Measurements from ENCODE around the gene SEMA3C. TPM values are rescaled to one million over a fixed set of nuclear protein-coding genes. Genes with fewer than 3 reads are reported as not detected.

The SEMA3C gene
- total and polyA plus RNA-seq, 2 donors (not counting 1 experiment from before 2014, with no cell fraction given), result 0.06 TPM; not detected in 1

- intact Hi-C loops (cut with micrococcal nuclease), result no loop called here
- no peaks in the 10 kb centered on the region for H3K79me2 ChIP-seq (ENCODE audit: control insufficient read depth, insufficient read depth, low read length)
- no peaks in the 10 kb centered on the region for H3K36me3 ChIP-seq (replicated peaks in 1 of 2; ENCODE audit: control extremely low read depth in 1 of 2, control insufficient read depth in 1 of 2, extremely low read depth in 1 of 2, insufficient read depth in 2 of 2, low read length in 1 of 2)
- H3K4me3 ChIP-seq (ENCODE audit: control extremely low read depth in 1 of 5, extremely low read depth in 1 of 5, insufficient read depth in 1 of 5, low read depth in 2 of 5, low read length in 4 of 5), result no peak overlapping the region
- ATAC-seq (ENCODE audit: low read depth), result no peak
- H3K4me1 Mint-ChIP-seq, result no peaks in the 10 kb centered on the region
- TF ChIP-seq EZH2 (IDR thresholded peaks at IDR 0.05; ENCODE audit: borderline replicate concordance, insufficient read depth, low read depth, low read length, poor library complexity, severe bottlenecking), result no peak
- TF ChIP-seq, protein P1, sequence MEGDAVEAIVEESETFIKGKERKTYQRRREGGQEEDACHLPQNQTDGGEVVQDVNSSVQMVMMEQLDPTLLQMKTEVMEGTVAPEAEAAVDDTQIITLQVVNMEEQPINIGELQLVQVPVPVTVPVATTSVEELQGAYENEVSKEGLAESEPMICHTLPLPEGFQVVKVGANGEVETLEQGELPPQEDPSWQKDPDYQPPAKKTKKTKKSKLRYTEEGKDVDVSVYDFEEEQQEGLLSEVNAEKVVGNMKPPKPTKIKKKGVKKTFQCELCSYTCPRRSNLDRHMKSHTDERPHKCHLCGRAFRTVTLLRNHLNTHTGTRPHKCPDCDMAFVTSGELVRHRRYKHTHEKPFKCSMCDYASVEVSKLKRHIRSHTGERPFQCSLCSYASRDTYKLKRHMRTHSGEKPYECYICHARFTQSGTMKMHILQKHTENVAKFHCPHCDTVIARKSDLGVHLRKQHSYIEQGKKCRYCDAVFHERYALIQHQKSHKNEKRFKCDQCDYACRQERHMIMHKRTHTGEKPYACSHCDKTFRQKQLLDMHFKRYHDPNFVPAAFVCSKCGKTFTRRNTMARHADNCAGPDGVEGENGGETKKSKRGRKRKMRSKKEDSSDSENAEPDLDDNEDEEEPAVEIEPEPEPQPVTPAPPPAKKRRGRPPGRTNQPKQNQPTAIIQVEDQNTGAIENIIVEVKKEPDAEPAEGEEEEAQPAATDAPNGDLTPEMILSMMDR (IDR thresholded peaks at IDR 0.05), result no peak
- no peak overlapping the region for H3K27ac Mint-ChIP-seq
- no peak overlapping the region for H3K4me2 ChIP-seq (replicated peaks; ENCODE audit: low read depth, low read length, poor library complexity, severe bottlenecking)
- no CpG with 5 or more reads among the region's 2 CpGs for WGBS (ENCODE audit: insufficient coverage)
- no peaks in the 10 kb centered on the region for H3K9me3 ChIP-seq (ENCODE audit: control extremely low read depth in 1 of 3, control insufficient read depth in 2 of 3, insufficient read depth in 1 of 3, low read length in 2 of 3)
- H2AFZ ChIP-seq (ENCODE audit: insufficient read depth, low read depth, low read length, poor library complexity, severe bottlenecking), result no peak overlapping the region
- POLR2A ChIA-PET, result no interaction called here
- DNase-seq, result no peak
- H3K9ac ChIP-seq (ENCODE audit: low read length), result no peak overlapping the region
- H3K27me3 ChIP-seq (replicated peaks in 1 of 4; ENCODE audit: control extremely low read depth in 1 of 4, control insufficient read depth in 3 of 4, insufficient read depth in 4 of 4, low read length in 3 of 4), result no peaks in the 10 kb centered on the region
- no peaks in the 10 kb centered on the region for H3K4me1 ChIP-seq (ENCODE audit: control insufficient read depth in 2 of 2, insufficient read depth in 2 of 2, low read length in 2 of 2)
- H3K4me3 Mint-ChIP-seq, result no peak overlapping the region
- CTCF ChIA-PET, result no interaction called here
- H3K27me3 Mint-ChIP-seq, result no peaks in the 10 kb centered on the region
- H4K20me1 ChIP-seq (ENCODE audit: control insufficient read depth, insufficient read depth, low read length, poor library complexity, severe bottlenecking), result no peaks in the 10 kb centered on the region
- H3K27ac ChIP-seq (ENCODE audit: low read length in 2 of 2), result no peak overlapping the region
- H3K9me3 Mint-ChIP-seq (ENCODE audit: insufficient read depth), result no peaks in the 10 kb centered on the region
These were observed 41.5 kb upstream of the SEMA3C start for GRCh38 chr7:80960244-80960795.

DNA sequence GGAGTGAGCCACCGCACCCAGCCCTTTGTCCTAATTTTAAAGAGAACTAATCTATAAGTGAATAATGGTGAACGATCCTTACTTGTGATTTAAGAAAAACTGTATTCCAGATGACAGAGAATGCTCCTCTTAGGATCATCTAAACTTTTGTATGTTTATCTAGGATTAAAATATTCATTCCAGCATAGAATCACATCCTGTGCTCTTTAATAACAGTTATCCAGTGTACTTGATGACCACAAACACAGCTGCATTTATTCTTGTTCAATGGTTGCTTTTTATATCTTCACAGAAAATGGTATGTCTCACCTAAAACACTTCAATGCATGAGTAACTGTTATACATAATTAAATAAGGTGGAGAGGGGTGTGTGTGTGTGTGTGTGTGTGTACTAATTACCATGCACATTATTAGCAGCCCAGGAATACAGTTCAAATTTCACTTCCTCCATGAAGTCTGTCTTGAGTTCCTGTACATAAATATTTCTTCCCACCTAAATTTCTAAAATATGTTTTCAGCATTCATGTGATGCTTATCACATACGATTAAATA lies 38.5 kb upstream of the SEMA3C start:
- DNase-seq (no peak), ATAC-seq (ENCODE audit: low read depth) (no peak)
- Mint-ChIP-seq H3K27ac (no peak overlapping the region), H3K27me3 (no peaks in the 10 kb centered on the region), H3K4me1 (no peaks in the 10 kb centered on the region), H3K9me3 (ENCODE audit: insufficient read depth) (no peaks in the 10 kb centered on the region), H3K4me3 (no peak overlapping the region)
- no peak overlapping the region for H2AFZ ChIP-seq (ENCODE audit: insufficient read depth, low read depth, low read length, poor library complexity, severe bottlenecking)
- H3K4me1 ChIP-seq (ENCODE audit: control insufficient read depth in 2 of 2, insufficient read depth in 2 of 2, low read length in 2 of 2), result no peaks in the 10 kb centered on the region
- TF ChIP-seq, protein P1 (IDR thresholded peaks at IDR 0.05), result no peak
- TF ChIP-seq EZH2 (IDR thresholded peaks at IDR 0.05; ENCODE audit: borderline replicate concordance, insufficient read depth, low read depth, low read length, poor library complexity, severe bottlenecking), result no peak
- no peak overlapping the region for H3K9ac ChIP-seq (ENCODE audit: low read length)
- no peaks in the 10 kb centered on the region for H3K27me3 ChIP-seq (replicated peaks in 1 of 4; ENCODE audit: control extremely low read depth in 1 of 4, control insufficient read depth in 3 of 4, insufficient read depth in 4 of 4, low read length in 3 of 4)
- ChIA-PET CTCF (no interaction called here), POLR2A (no interaction called here)
- no peak overlapping the region for H3K4me3 ChIP-seq (ENCODE audit: control extremely low read depth in 1 of 5, extremely low read depth in 1 of 5, insufficient read depth in 1 of 5, low read depth in 2 of 5, low read length in 4 of 5)
- H3K27ac ChIP-seq (ENCODE audit: low read length in 2 of 2), result no peak overlapping the region
- H4K20me1 ChIP-seq (ENCODE audit: control insufficient read depth, insufficient read depth, low read length, poor library complexity, severe bottlenecking), result no peaks in the 10 kb centered on the region
- WGBS (ENCODE audit: insufficient coverage), result no CpG with 5 or more reads among the region's 3 CpGs
- no peaks in the 10 kb centered on the region for H3K36me3 ChIP-seq (replicated peaks in 1 of 2; ENCODE audit: control extremely low read depth in 1 of 2, control insufficient read depth in 1 of 2, extremely low read depth in 1 of 2, insufficient read depth in 2 of 2, low read length in 1 of 2)
- H3K79me2 ChIP-seq (ENCODE audit: control insufficient read depth, insufficient read depth, low read length), result no peaks in the 10 kb centered on the region
- no peak overlapping the region for H3K4me2 ChIP-seq (replicated peaks; ENCODE audit: low read depth, low read length, poor library complexity, severe bottlenecking)
- intact Hi-C loops (cut with micrococcal nuclease), result no loop called here
- H3K9me3 ChIP-seq (ENCODE audit: control extremely low read depth in 1 of 3, control insufficient read depth in 2 of 3, insufficient read depth in 1 of 3, low read length in 2 of 3), result peaks cover 0 to 4% (median 0%) of the 10 kb centered on the region in 3 donors

All from B cell (primary cell).